Stimulated activated CD4-positive, alpha-beta T cell treated with anti-CD3 and anti-CD28 coated beads, TNF-alpha, amount 100 ng/mL, for 24 hours (primary cell): Measurements from ENCODE around the gene CDK18.

ENCODE experiments used
- DNase-seq, 3 experiments: peaks; one replicate each; pipeline ENCODE4 v3.0.0-alpha.2; 2020; ENCODE audit warnings: low read depth in 3 of 3

The CDK18 gene

DNA sequence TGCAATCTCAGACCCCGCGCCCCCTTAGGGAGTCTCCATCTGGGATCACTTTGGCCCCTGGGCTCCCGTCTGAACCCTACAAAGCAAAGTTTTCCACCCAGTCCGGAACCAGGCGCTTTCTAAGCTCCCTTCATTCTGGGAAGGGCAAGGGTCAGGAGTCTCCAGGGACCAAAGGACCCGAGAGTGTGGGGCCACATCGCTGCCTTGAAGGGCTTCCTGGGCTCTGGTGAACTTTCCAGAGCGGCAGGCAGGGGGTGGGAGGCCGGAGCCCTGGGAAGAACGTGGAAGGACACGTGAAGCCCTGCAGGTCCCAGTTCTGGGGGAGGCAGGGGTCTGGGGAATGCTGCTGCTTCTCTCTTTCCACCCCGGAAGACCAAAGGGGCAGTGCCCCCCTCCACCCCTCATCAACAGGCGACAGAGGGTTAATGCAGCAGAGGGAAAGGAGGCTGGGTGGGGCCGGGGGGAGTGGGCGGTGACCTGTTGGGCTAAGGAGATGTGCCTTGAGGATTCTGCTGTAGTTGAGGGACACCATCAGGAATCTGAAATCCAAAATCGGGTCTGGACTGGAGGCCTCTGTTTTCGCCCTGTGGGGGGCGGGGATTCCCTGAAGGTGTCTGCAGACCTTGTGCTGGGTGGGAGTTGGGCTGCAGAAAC lies 734 bp downstream of the CDK18 start:
- no peak for DNase-seq

DNA sequence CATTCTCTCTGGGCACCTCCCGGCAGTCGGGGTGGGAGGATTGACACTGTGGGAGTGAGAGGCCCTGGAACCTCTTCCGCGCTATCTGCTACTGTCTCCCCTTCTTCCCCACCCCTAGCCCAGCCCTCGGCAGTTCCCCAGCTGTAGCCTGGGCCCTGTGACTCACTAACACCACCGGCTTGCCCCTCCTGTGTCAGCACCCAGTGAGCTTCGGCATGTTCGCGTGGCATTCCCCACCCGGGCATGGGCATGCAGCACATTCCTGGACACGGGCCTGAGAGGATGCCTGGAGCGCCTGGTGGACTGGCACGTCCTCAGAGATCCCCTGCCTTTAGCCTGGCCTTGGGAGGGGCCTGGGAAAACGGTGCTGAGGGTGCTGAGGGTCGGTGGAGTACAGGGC lies 1.3 kb downstream of the CDK18 start:
- DNase-seq: no peak

DNA sequence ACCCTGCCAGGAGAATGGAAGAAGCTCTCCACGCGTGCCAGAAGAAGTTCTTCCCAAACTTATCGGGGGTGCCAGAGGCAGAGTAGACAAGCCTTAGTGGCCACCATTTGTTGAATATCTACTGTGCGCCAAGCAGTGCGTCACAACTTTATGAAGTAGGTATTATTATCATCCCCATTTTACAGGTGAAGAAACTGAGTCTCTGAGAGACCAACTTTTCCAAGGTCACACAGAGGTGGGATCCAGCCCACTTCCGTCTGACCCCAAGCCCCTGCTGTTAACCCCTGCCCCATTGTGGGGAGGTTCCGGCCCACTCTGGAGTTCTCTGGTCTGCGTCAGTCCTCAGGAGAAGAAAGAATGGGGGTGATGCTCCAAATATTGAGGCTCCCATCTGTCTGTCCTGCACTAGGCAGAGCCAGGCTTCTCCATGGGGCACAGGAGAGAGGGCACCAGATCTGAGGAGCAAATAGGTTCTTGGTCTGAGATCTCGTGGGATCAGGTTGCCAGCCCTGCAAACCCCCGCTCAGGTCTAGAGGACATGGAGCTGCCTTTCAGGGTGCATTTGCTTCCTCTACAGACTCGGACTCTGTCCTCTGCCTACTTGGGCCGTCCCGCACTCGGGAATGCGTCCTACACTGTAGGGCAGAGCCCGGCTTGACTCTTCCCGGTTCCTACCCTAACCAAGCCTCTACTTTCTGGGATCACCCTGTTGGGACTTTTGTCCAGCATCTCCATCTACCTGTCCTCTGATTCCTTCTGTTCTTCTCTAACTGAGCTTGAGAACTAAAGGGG lies 2.1 kb downstream of the CDK18 start:
- DNase-seq: no peak

DNA sequence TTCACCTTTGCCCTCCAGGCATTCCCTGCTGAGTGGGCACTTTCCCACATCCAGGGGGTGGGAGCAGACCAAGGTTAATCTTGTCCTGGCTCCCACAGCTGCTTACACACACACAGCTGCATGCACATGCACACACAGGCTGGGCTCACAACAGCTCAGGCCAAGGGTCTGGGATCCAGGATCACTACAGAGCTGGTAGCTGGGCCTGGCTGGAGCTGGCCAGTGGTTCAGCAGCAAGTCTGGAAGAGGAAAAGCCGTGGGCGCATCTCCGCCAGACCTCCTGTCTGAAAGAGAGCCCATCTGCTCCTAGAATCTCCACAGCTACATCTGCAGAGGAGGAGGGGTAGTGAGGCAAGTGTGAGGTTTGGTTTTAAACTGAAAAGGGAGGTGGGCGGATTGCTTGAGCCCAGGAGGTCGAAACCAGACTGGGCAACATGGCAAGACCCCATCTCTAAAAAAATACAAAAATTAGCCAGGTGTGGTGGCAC lies 3.8 kb downstream of the CDK18 start:
- no peak for DNase-seq

DNA sequence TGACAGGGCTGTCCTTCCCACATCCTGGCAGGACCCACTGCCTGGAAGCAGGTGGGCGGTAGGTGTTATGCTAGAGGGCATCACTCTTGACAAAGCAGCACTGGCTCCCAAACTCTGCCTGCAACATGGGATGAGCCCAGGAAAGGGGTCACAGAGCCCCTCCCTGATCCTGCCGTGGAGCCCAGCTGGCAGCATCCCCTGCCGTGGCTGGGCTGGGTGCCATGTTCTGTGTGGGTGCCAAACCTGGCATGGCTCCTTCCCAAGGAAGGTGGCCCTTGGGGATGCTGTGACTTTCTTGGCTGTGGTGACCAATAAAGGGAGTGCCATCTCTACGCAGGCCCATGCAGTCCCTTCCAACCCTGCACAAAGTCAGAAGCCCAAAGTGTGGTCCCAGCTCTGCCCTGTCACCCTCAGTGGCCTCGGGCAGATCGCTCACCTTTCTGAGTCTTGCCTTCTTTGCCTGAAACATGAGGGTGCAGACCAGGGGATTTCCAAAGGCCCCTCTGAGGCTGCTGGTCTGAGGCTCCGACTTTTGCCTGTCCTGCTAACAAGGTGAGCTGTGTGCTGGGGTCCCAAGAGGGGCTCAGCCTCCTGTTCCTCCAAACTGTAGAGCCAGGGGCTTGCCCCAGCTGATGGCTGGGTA lies 6.0 kb downstream of the CDK18 start:
- no peak for DNase-seq

DNA sequence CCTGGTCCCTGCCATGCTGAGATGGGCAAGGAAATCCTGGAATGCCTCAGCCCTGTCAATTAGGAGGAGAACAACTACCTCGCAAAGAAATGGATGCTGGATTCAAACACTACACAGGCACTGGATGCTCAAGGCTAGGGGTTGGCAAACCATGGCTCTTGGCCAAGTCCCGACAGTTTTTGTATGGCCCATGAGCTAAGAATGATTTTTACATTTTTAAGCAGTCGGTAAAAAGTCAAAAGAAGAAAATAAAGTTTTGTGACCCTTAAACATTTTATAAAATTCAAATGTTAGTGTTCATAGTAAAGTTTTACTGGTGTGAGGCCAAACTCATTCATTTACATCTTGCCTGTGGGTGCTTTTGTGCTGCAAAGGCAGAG lies 6.5 kb downstream of the CDK18 start:
- no peak for DNase-seq

DNA sequence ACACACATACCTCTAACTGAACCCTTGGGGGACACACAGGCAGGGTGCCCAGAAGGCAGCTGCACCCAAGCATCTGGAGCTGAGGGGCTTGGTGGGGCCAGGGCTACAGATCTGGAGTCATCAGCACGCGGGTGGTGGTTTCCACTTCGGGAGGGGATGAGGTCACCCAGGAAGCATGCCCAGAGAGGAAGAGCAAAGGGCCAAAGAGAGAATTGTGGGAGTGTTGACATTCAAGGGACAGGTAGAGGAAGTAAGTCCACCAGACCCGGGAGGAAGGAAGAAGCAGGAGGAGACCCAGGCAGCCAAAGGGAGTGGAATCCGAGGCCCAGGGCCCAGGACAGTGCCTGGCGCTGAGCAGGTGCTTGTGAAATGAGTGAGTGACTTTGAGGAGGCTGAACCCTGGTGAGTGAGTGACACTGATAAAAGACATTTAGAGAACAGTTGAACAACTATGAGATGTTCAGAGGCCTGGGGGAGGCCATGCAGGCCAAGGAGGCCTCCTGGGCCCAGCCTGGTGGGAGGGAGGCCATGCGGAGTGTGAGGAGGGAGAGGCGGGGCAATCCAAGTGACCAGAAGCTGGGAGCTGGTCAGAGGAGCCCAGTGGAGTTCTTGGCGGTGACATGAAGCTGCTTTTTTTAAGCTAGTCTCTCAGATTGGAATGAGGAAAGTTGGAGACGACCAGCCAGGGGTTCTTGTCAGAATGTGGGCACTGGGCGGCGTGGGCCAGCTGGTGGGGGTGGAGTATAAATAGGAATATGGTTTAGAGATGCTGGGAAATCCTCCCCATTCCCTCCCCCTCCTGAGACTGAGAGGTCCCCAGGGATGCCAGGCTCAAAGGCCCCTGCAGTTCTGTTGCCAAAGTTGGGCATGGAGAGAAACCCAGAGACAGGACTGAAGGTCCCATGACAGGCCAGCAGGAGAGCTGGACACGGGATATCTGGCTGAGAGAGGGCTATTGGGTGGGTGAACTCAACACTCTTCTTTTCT lies 7.9 kb downstream of the CDK18 start:
- no peak for DNase-seq

DNA sequence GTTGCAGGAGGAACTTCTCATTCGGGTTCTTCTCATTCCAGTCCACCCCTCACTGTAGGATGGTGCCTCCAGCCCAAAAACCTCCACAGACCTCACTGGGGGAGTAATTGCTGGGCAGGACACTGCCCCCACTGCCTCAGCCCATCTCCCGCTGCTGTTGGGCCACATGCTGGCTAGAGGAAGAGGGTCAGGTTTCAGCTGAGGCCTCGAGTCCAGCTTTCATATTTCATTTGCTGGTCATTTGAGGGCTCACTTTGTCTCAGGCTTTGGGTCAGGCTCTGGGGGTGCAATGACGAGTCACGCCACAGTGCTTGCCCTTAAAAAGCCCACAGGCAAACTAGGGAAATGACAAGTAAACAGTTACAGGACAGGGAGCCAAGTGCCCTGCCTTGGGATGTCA lies 9.3 kb downstream of the CDK18 start:
- DNase-seq: no peak

DNA sequence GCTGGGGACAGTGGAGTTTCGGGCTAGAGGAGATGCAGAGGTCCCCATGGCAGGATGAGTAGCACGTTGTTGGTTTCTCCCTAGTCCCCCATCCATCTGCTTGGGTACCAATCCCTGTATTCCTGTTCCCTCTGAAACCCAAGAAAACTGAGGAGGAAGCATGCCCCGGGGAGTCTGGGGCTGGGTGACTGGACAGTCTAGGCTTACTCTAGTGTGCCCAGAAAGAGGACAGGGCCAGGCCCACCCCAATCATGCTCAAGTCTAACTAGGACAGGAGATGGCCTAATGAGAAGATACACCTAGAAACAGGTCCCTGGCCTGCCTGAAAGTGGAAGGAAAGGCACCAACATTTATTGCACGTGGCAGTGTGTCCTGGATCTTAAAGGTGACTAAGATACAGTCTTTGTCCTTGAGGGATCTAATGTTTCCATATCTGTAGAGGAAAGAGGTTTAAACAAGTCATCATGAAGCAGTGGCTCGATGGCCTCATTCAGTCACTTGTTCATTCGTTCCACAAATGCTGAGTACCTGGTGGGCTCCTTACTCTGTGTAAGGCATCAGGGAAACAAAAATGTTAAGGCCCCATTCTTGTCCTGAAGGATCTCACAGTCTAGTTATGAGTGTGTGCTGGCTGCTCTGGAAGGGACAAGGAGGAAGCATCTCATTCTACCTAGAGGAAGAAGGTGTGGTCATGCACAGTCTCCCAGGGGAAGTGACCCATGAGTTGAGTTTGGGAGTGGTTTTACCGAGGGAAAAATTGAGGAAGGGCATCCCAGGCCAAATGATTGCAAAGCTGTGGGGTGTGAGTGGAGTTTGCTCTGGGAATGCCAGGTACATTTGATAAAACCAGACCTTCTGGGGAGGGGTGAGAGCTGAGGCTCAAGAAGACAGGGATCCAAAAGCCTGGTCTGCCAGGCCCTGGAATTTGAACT lies 10.0 kb downstream of the CDK18 start:
- no peak for DNase-seq

DNA sequence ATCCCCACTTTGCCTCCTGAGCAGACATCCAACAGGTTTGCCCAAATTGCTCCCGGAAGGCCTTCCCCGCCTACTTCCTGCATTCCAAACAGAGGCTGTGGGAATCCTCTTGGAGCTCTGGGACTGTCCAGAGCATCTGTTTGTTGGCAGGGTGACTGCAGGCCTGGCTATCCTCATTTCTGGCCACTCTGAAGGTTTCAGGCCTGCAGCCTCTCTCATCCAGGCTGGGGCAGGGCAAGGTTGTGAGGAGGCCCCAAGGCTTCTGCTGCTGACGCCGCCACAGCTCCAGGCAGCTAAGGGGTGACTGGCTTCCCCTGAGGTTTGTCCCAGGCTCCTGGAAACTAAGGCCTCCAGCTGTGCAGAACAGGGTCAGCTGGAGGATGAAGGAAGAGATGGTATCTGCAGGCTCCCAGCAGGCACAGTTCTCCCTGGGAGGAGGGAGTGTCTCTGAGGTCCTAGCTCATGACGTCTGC lies 11.3 kb downstream of the CDK18 start:
- no peak for DNase-seq

DNA sequence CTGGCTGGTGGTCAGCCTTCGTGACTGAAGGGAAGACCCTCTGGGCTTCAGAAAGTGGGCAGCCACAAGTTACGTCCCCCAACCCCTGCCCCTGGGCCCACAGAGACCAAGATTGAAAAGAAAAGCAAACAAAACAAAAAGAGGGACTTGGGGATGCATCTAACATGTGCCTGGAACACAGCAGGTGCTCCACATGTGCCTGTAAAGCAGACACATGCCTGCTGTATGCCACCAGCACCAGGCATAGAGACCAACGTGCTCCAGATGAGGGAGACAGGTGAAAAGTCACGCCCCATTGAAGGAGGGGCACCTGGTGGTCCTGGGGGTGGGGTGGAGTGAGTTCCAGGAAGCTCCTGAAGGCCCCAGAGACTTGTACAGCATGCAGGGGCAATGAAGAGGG lies 11.9 kb downstream of the CDK18 start:
- DNase-seq: no peak

DNA sequence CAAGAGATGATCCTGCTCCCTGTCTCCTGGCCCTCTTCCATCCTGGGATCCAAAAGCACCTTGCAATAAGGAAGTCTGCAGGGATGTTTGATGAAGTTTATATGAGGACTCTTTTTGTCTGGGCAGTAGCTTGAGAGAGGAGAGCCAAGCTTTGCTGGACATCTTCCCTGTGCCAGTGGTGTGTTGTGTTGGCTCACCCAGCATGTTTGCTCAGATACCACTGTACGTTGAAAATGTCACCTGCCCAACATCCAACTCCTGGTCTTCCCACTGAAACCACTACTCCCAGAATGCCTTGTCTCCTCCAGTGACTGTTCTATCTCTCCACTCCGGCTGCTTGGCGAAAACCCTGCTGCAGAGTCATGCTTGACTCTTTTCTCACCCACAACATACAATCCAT lies 12.8 kb downstream of the CDK18 start:
- no peak for DNase-seq

DNA sequence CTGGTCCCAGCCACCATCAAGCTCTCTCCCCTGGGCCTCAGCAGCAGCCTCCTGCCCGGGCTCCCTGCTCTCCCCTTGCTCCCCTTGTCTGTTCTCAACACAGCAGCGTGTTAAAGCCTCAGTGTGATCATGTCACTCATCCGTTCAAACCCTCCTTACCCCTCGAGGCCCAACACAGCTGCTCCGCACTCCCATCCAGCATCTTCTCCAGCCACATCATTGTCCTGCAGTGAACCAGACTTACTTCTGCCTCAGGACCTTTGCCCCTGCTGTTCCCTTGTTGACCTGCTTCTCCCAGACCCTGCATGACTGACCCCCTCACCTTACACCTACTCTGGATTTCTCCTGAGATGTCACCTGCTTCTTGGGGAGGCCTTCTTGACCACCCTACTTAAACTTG lies 13.3 kb downstream of the CDK18 start:
- no peak for DNase-seq

DNA sequence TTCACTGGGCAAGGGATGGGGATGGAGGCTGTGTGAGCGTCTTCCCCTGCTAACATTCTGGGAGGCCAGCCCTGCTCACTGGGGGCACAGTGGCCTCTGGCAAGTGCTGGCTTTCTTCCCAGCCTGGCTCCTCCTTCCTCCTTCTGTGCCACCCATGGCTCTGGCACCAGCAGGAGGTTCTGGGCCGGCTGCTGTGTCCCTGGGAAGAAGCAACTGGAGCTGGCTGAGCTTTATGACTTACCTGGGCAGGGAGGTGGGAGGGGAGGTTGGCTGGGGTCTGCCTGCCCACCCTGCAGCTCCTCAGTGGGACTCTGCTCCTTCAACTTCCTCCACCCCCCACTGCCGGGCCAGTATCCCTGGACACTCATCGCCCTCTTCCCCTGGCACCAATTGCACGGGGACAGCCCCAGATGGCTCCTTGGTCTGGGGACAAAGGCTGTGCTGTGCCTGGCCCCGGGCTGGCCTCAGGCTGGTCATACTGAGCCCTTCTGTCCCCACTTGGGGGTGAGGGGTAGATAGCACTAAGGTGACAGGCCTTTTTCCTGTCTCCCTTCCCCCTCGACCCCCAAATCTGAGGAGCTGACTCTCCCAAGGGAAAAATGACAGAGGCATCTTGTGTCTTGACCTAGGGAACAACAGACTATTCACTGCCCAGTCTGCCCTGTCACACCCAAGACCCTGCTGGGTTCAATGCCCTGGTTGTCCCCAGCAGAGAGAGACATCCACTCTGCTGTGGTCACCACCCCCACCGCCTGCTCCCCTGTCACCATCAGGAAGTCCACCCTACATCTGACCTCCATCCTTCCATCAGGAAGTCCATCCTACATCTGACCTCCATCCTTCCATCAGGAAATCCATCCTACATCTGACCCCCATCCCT lies 14.4 kb downstream of the CDK18 start:
- DNase-seq: no peak

DNA sequence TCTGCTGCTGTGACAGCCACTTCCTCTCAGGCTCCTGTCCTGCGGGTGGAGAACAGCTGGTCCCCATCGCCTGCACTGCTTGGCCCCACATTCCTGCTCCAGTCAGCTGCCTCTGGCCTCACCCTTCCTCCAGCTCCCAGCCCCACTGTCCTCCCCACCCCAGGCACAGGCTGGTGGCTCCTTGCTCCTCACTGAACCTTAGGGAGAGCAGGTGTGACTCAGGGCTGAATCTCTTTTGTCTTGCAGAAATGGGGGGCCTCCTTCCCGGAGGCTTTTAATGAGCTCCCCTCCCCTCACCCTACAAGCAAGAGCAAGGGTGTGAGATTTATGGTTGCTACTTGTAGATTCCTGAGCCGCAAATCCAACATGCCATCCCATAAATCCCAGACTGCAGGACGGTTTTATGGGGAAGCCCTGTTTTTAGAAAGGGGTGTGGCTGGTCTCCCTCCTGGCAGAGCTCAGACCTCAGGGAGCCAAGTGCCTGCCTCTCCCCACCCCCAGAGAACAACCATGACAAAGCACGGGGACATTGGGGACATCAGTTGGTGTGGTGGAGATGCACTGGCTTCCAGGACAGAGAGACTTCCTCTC lies 15.2 kb downstream of the CDK18 start:
- no peak for DNase-seq

DNA sequence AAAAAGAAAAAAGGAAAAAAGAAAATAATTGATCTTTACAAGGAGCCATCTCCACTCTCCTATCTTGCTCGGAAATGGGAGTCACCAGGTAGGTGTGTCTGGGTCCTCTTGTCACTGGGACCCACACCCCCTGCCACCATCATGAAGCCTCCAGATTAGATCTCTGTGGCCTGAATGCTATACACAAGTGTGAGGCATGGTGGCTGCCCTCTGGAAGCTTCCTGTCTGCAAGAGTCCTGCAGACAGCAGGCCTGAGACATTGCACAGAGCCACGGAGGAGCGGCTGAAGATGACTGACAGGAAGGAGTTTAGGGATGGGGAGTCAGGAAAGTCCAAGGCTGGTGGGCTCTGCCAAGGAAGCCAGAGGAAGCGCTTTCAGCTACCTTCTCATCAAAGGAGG lies 16.2 kb downstream of the CDK18 start:
- no peak for DNase-seq

DNA sequence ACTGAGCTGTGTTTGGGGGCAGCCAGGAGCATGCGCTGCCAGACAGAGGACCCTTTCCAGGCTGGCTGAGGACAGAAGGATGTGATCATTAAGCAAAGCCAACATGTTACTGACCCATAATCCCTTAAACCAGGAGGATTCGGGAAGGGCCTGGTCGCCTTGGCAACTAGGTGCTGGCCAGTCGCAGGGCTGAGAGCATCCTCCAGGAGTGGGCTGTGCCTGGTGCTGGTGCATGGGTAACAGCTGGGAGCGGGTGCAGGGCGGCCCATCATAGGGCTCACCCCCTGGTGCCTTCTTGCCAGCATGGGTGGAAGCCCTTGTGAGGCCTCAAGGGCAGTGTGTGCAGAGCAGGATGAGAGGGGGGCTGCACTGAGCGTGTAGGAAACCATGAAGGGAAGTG lies 17.2 kb downstream of the CDK18 start:
- no peak for DNase-seq

DNA sequence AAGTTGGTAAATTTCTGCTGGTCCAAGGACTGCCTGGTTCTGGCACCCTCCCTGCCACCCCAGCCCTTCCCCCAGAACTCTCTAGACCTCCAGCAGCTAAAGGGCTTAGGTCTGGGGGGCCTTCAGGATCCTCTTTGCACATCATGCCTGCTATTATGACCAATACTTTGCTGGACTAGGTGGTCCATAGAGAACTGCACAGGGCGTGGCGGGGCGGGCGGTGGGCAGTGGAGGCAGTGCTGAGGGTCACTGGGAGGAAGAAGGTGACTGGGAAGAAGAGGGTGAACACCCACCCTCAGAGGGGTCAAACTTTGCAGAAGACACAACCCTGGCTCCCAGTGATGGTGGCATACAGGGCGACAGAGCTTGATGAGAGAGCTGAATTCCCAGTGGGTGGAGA lies 18.2 kb downstream of the CDK18 start:
- DNase-seq: no peak

DNA sequence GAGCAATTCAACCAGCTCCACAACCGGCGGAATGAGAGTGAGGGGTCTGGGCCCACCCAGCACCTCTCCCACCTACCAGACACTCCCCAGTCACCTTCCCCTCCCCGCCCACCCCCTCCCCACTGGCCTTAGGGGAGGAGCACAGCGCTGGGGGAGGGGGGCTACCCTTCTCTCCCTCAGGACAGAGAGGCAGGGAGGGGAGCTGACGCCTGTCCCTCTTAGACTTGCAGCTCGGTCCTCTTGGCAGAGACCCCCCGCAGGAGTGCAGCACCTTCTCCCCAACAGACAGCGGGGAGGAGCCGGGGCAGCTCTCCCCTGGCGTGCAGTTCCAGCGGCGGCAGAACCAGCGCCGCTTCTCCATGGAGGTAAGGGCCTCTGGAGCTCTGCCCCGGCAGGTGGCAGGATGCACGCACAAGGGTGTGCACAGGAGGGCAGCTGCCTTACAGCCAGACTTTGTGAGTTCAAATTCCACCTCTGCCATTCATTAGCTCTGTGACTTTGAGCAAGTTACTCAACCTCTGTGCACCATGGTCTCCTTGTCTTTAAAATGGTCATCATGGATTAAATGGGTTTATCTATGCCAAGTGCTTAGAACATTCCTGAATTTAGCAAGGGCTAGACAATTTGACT lies 18.9 kb downstream of the CDK18 start:
- DNase-seq: no peak
